GM23338 (cell line): ENCODE results near the gene SLCO3A1. TPM values are rescaled to one million over a fixed set of nuclear protein-coding genes. Genes with fewer than 3 reads are reported as not detected.

Experiments used
- ATAC-seq: fragments of 200-7000 bp; cut with Tn5 transposase; 3 replicates; pipeline ENCODE4 v1.9.1; 2020
- DNase-seq: peaks from one replicate; pipeline ENCODE4 v3.0.0-alpha.2; 2015; ENCODE audit warnings: low spot score
- H2AFZ ChIP-seq: fragments of 200-600 bp; sonication (generic); 2 replicates; pipeline ENCODE4 v1.8.0; 2016; ENCODE audit warnings: antibody characterized with exemption, mild to moderate bottlenecking, moderate library complexity
- H3F3A ChIP-seq: fragments of 200-600 bp; sonication (generic); replicated peaks from 2 replicates; pipeline ENCODE4 v1.8.0; 2017; ENCODE audit warnings: antibody characterized with exemption, mixed run types, low read depth
- H3K27ac ChIP-seq: fragments of 200-600 bp; sonication (generic); 2 replicates; pipeline ENCODE4 v1.6.1; 2016; ENCODE audit warnings: low read depth
- H3K27me3 ChIP-seq: fragments of 200-600 bp; sonication (generic); 2 replicates; pipeline ENCODE4 v1.8.0; 2016; ENCODE audit warnings: mild to moderate bottlenecking, mixed run types, moderate library complexity; ENCODE audit not compliant: insufficient read depth
- H3K36me3 ChIP-seq: fragments of 200-600 bp; sonication (generic); 2 replicates; pipeline ENCODE4 v1.8.0; 2016; ENCODE audit warnings: mild to moderate bottlenecking; ENCODE audit not compliant: insufficient read depth
- H3K4me1 ChIP-seq: fragments of 200-600 bp; sonication (generic); 2 replicates; pipeline ENCODE4 v1.8.0; 2016; ENCODE audit warnings: mild to moderate bottlenecking, moderate library complexity; ENCODE audit not compliant: insufficient read depth
- H3K4me2 ChIP-seq: fragments of 200-600 bp; sonication (generic); 2 replicates; pipeline ENCODE4 v1.7.1; 2017; ENCODE audit warnings: mixed run types
- H3K4me3 ChIP-seq: fragments of 200-600 bp; sonication (generic); 2 replicates; pipeline ENCODE4 v1.6.1; 2016; ENCODE audit warnings: mixed run types
- H3K79me2 ChIP-seq: fragments of 200-600 bp; sonication (generic); replicated peaks from 2 replicates; pipeline ENCODE4 v1.8.0; 2017; ENCODE audit warnings: mild to moderate bottlenecking; ENCODE audit not compliant: insufficient read depth
- H3K9me2 ChIP-seq: fragments of 200-600 bp; sonication (generic); 2 replicates; pipeline ENCODE4 v1.8.0; 2017; ENCODE audit not compliant: insufficient read depth
- H4K20me1 ChIP-seq: fragments of 200-600 bp; sonication (generic); replicated peaks from 2 replicates; pipeline ENCODE4 v1.8.0; 2017; ENCODE audit warnings: mild to moderate bottlenecking; ENCODE audit not compliant: insufficient read depth
- H3K27ac Mint-ChIP-seq: 2 replicates; pipeline ENCODE4 v1.8.0; 2020; ENCODE audit warnings: inconsistent platforms, mild to moderate bottlenecking, moderate library complexity, mixed read lengths
- H3K27me3 Mint-ChIP-seq: 3 replicates; pipeline ENCODE4 v1.8.0; 2022; ENCODE audit warnings: low read depth, mild to moderate bottlenecking, moderate library complexity, mixed read lengths, inconsistent platforms; ENCODE audit not compliant: insufficient read depth, poor library complexity
- H3K36me3 Mint-ChIP-seq: 3 replicates; pipeline ENCODE4 v1.8.0; 2021; ENCODE audit warnings: low read depth, mild to moderate bottlenecking, inconsistent platforms, moderate library complexity, mixed read lengths
- H3K4me1 Mint-ChIP-seq: 3 replicates; pipeline ENCODE4 v1.8.0; 2020; ENCODE audit warnings: mild to moderate bottlenecking, inconsistent platforms, mixed read lengths
- H3K4me3 Mint-ChIP-seq: 3 replicates; pipeline ENCODE4 v1.8.0; 2021; ENCODE audit warnings: moderate library complexity, mild to moderate bottlenecking, inconsistent platforms, mixed read lengths
- H3K9me3 Mint-ChIP-seq: 3 replicates; pipeline ENCODE4 v1.8.0; 2020; ENCODE audit warnings: moderate library complexity, mild to moderate bottlenecking, inconsistent platforms, mixed read lengths
- CREB1 ChIP-seq: fragments of 250-450 bp; sonication (Bioruptor Pico); IDR thresholded peaks from 2 replicates; pipeline ENCODE4 v1.5.0; 2020; ENCODE audit warnings: low read depth, mild to moderate bottlenecking, moderate library complexity
- CTCF ChIP-seq, 2 experiments: fragments of 200-600 bp in 1 of 2; sonication (generic) in 1 of 2; conservative IDR thresholded peaks; 2 replicates each; pipeline versions ENCODE4 v1.5.1 to v1.6.1; 2016 to 2017; ENCODE audit warnings: antibody characterized with exemption in 2 of 2, low read depth in 2 of 2, mild to moderate bottlenecking in 2 of 2, moderate library complexity in 1 of 2
- EZH2 ChIP-seq: fragments of 200-600 bp; sonication (generic); IDR thresholded peaks from one replicate; pipeline ENCODE4 v1.8.0; 2017; ENCODE audit warnings: antibody characterized with exemption, mild to moderate bottlenecking, low read depth; ENCODE audit not compliant: unreplicated experiment
- EZH2phosphoT487 ChIP-seq: fragments of 200-600 bp; sonication (generic); IDR thresholded peaks from one replicate; pipeline ENCODE4 v1.8.1; 2018; ENCODE audit warnings: antibody characterized with exemption; ENCODE audit not compliant: unreplicated experiment
- JUNB ChIP-seq: IDR thresholded peaks from one replicate; pipeline ENCODE4 v1.6.1; 2016; ENCODE audit warnings: antibody characterized with exemption; ENCODE audit not compliant: unreplicated experiment
- NANOG ChIP-seq: IDR thresholded peaks from 2 replicates; pipeline ENCODE4 v1.6.1; 2016; ENCODE audit warnings: antibody characterized with exemption, borderline replicate concordance
- POLR2AphosphoS5 ChIP-seq: IDR thresholded peaks from 2 replicates; pipeline ENCODE4 v1.6.1; 2016; ENCODE audit warnings: antibody characterized with exemption, low read depth
- STAT1 ChIP-seq: IDR thresholded peaks from one replicate; pipeline ENCODE4 v1.6.1; 2016; ENCODE audit warnings: antibody characterized with exemption; ENCODE audit not compliant: unreplicated experiment
- ZNF114 ChIP-seq: fragments of 250-450 bp; sonication (Bioruptor Pico); IDR thresholded peaks from 2 replicates; pipeline ENCODE4 v1.5.0; 2020; ENCODE audit warnings: mild to moderate bottlenecking, moderate library complexity
- ZNF331 ChIP-seq: fragments of 250-450 bp; sonication (Bioruptor Pico); IDR thresholded peaks from 2 replicates; pipeline ENCODE4 v1.5.0; 2020; ENCODE audit warnings: low read depth, mild to moderate bottlenecking, moderate library complexity
- ZNF462 ChIP-seq: fragments of 250-450 bp; sonication (Bioruptor Pico); IDR thresholded peaks from 2 replicates; pipeline ENCODE4 v1.5.0; 2020; ENCODE audit warnings: mild to moderate bottlenecking, moderate library complexity
- polyA plus RNA-seq: library from polyadenylated mRNA; unstranded; fragments of >200 nt; fragmentation: Nextera tagmentation; extraction: Ambion mirVana; gene quantifications from 2 replicates; pipeline ENCODE4 v1.2.1, GENCODE V29; 2016
- total RNA-seq: library from RNA; depleted of rRNA; stranded (reverse); fragments of >200 nt; shearing (Covaris generic); gene quantifications from 2 replicates; pipeline ENCODE4 v1.2.3, GENCODE V29; 2014
- TF ChIP-seq, protein P1 (sequence below): IDR thresholded peaks from one replicate; pipeline ENCODE4 v1.6.1; 2018; ENCODE audit warnings: antibody characterized with exemption; ENCODE audit not compliant: unreplicated experiment
- TF ChIP-seq, protein P2 (sequence below): IDR thresholded peaks from 2 replicates; pipeline ENCODE4 v1.6.1; 2016; ENCODE audit warnings: antibody characterized with exemption

Gene SLCO3A1
- total and polyA plus RNA-seq, 2 experiments from 2014 or later = 7.3 to 9.4 TPM

GRCh38 chr15:92043283-92043682, 189.8 kb downstream of the SLCO3A1 start:
- no peak overlapping the region for H2AFZ ChIP-seq
- peaks cover 16% of the 10 kb centered on the region for H3K9me3 Mint-ChIP-seq
- TF ChIP-seq CREB1 (CRISPR knock-in tag) (no peak), NANOG (no peak), ZNF331 (CRISPR knock-in tag) (no peak), EZH2phosphoT487 (no peak), STAT1 (no peak), EZH2 (no peak), CTCF (conservative IDR thresholded peaks at IDR 0.05; ENCODE audit: low read depth in 2 of 2) (no peak), JUNB (no peak), ZNF462 (no peak), POLR2AphosphoS5 (no peak), ZNF114 (CRISPR knock-in tag) (no peak)
- TF ChIP-seq, protein P1, sequence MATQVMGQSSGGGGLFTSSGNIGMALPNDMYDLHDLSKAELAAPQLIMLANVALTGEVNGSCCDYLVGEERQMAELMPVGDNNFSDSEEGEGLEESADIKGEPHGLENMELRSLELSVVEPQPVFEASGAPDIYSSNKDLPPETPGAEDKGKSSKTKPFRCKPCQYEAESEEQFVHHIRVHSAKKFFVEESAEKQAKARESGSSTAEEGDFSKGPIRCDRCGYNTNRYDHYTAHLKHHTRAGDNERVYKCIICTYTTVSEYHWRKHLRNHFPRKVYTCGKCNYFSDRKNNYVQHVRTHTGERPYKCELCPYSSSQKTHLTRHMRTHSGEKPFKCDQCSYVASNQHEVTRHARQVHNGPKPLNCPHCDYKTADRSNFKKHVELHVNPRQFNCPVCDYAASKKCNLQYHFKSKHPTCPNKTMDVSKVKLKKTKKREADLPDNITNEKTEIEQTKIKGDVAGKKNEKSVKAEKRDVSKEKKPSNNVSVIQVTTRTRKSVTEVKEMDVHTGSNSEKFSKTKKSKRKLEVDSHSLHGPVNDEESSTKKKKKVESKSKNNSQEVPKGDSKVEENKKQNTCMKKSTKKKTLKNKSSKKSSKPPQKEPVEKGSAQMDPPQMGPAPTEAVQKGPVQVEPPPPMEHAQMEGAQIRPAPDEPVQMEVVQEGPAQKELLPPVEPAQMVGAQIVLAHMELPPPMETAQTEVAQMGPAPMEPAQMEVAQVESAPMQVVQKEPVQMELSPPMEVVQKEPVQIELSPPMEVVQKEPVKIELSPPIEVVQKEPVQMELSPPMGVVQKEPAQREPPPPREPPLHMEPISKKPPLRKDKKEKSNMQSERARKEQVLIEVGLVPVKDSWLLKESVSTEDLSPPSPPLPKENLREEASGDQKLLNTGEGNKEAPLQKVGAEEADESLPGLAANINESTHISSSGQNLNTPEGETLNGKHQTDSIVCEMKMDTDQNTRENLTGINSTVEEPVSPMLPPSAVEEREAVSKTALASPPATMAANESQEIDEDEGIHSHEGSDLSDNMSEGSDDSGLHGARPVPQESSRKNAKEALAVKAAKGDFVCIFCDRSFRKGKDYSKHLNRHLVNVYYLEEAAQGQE = no peak
- TF ChIP-seq, protein P2, sequence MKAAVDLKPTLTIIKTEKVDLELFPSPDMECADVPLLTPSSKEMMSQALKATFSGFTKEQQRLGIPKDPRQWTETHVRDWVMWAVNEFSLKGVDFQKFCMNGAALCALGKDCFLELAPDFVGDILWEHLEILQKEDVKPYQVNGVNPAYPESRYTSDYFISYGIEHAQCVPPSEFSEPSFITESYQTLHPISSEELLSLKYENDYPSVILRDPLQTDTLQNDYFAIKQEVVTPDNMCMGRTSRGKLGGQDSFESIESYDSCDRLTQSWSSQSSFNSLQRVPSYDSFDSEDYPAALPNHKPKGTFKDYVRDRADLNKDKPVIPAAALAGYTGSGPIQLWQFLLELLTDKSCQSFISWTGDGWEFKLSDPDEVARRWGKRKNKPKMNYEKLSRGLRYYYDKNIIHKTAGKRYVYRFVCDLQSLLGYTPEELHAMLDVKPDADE = no peak
- H3K4me3 Mint-ChIP-seq = no peak overlapping the region
- H4K20me1 ChIP-seq = no peaks in the 10 kb centered on the region
- H3K4me3 ChIP-seq = no peak overlapping the region
- peaks cover 4% of the 10 kb centered on the region for H3K27me3 Mint-ChIP-seq
- no peak overlapping the region for H3K27ac Mint-ChIP-seq
- no peak overlapping the region for H3K27ac ChIP-seq
- H3K79me2 ChIP-seq = peaks cover under 1% of the 10 kb centered on the region; the same call in 1 of the 2 replicates
- peaks cover 9% of the 10 kb centered on the region; the same call in 2 of the 3 replicates for H3K36me3 Mint-ChIP-seq
- 0 out of 2 replicates have a peak, but pooled peaks cover 6% of the 10 kb centered on the region for H3K9me2 ChIP-seq
- DNase-seq (no peak), ATAC-seq (no peak)
- peaks cover 2% of the 10 kb centered on the region; the same call in 1 of the 3 replicates for H3K4me1 Mint-ChIP-seq
- no peak overlapping the region for H3K4me2 ChIP-seq
- H3K4me1 ChIP-seq = no peaks in the 10 kb centered on the region
- H3K27me3 ChIP-seq = no peaks in the 10 kb centered on the region
- H3K36me3 ChIP-seq = no peaks in the 10 kb centered on the region
- no peaks in the 10 kb centered on the region for H3F3A ChIP-seq
